HG02571 (cell line): ENCODE results near the gene FBXL16.

Experiments used
- ATAC-seq: cut with Tn5 transposase; IDR thresholded peaks from one replicate; pipeline ENCODE4 v1.9.1; 2021; ENCODE audit warnings: mild to moderate bottlenecking, moderate library complexity; ENCODE audit not compliant: unreplicated experiment

The FBXL16 gene

GRCh38 chr16:678209-678857 lies 27.3 kb downstream of the FBXL16 start:
- no peak for ATAC-seq

- ATAC-seq: no peak
Observed at GRCh38 chr16:677316-678190, 28.0 kb downstream of the FBXL16 start.

GRCh38 chr16:676913-677312 lies 28.7 kb downstream of the FBXL16 start:
- ATAC-seq: no peak

GRCh38 chr16:676565-676902 lies 29.1 kb downstream of the FBXL16 start:
- ATAC-seq: no peak

- ATAC-seq: no peak
Observed at GRCh38 chr16:675884-676564, 29.6 kb downstream of the FBXL16 start.

GRCh38 chr16:674968-675883 lies 30.4 kb downstream of the FBXL16 start, which contains the start of gene RHBDL1:
RHBDL1 (plus strand) TSS chr16:675671; CDS start chr16:675791, 120 bp downstream.
- ATAC-seq: no peak

GRCh38 chr16:674214-674881 lies 31.3 kb downstream of the FBXL16 start:
- ATAC-seq: no peak

GRCh38 chr16:673399-673991 lies 32.1 kb downstream of the FBXL16 start:
- ATAC-seq: no peak

- no peak for ATAC-seq
Observed at GRCh38 chr16:672851-673250, 32.8 kb downstream of the FBXL16 start.

GRCh38 chr16:672371-672770 lies 33.2 kb downstream of the FBXL16 start:
- ATAC-seq: no peak

- no peak for ATAC-seq
Observed at GRCh38 chr16:671353-672131, 34.1 kb downstream of the FBXL16 start.

GRCh38 chr16:670485-671352 lies 34.9 kb downstream of the FBXL16 start:
- no peak for ATAC-seq

GRCh38 chr16:669666-670065 lies 35.9 kb downstream of the FBXL16 start:
- ATAC-seq: no peak

GRCh38 chr16:668519-669171 lies 37.0 kb downstream of the FBXL16 start:
- no peak for ATAC-seq

GRCh38 chr16:667780-668518 lies 37.7 kb downstream of the FBXL16 start, which contains the start of gene RHOT2:
RHOT2 (plus strand) TSS chr16:668132; CDS start chr16:668200, 68 bp downstream.
- peak; percentile 73 for ATAC-seq

- ATAC-seq: no peak
Observed at GRCh38 chr16:667113-667779, 38.4 kb downstream of the FBXL16 start.
